Measurements from ENCODE around the gene SLC12A2.

SLC12A2 gene

GRCh38 chr5:128097781-128098180 lies 14.2 kb downstream of the SLC12A2 start:
- H3K27ac ChIP-seq: no peak overlapping the region
- no peak for TF ChIP-seq CTCF (conservative IDR thresholded peaks at IDR 0.05)

GRCh38 chr5:128099944-128100343 lies 16.4 kb downstream of the SLC12A2 start:
- H3K27ac ChIP-seq: no peak overlapping the region
- no peak for TF ChIP-seq CTCF (conservative IDR thresholded peaks at IDR 0.05)

- no peak overlapping the region for H3K27ac ChIP-seq
- no peak for TF ChIP-seq CTCF (conservative IDR thresholded peaks at IDR 0.05)
Observed at GRCh38 chr5:128100860-128101557, 17.4 kb downstream of the SLC12A2 start.

GRCh38 chr5:128101676-128102075 lies 18.1 kb downstream of the SLC12A2 start:
- no peak for TF ChIP-seq CTCF (conservative IDR thresholded peaks at IDR 0.05)
- no peak overlapping the region for H3K27ac ChIP-seq

GRCh38 chr5:128105203-128105602 lies 21.6 kb downstream of the SLC12A2 start:
- no peak for TF ChIP-seq CTCF (conservative IDR thresholded peaks at IDR 0.05)
- H3K27ac ChIP-seq: no peak overlapping the region

- no peak for TF ChIP-seq CTCF (conservative IDR thresholded peaks at IDR 0.05)
- H3K27ac ChIP-seq: no peak overlapping the region
Observed at GRCh38 chr5:128109138-128109537, 25.6 kb downstream of the SLC12A2 start.

GRCh38 chr5:128109766-128110165 lies 26.2 kb downstream of the SLC12A2 start:
- TF ChIP-seq CTCF (conservative IDR thresholded peaks at IDR 0.05): no peak
- H3K27ac ChIP-seq: no peak overlapping the region
